MCF 10A (cell line): ENCODE measurements around the gene DACH1. TPM values are rescaled to one million over a fixed set of nuclear protein-coding genes. Genes with fewer than 3 reads are reported as not detected.

Source experiments
- BruUV-seq: library from RNA; stranded (reverse); fragments of 400-500 nt; replicated peaks from 2 replicates; lab custom pipeline; 2021; lab: Mats Ljungman, UMichigan
- CTCF ChIA-PET: fragments of 300-600 bp; sonication (Branson Sonifier 250); formaldehyde crosslinking; extraction: SDS; loops from one replicate; lab custom pipeline; 2021; ENCODE audit warnings: antibody characterized with exemption, inconsistent platforms; lab: Yijun Ruan, JAX
- POLR2A ChIA-PET: fragments of 300-600, 350-650 bp; sonication (Branson Sonifier 250); formaldehyde crosslinking; extraction: SDS; loops from one replicate; lab custom pipeline; 2020; ENCODE audit warnings: antibody characterized with exemption, inconsistent platforms; lab: Yijun Ruan, JAX
- DNase-seq: peaks from one replicate; pipeline ENCODE4 v3.0.0-alpha.2; 2018; ENCODE audit not compliant: unreplicated experiment
- H3K27ac Mint-ChIP-seq: one replicate; pipeline ENCODE4 v1.8.0; 2022; ENCODE audit warnings: mild to moderate bottlenecking, low read depth, mixed read lengths; ENCODE audit not compliant: unreplicated experiment
- H3K27me3 Mint-ChIP-seq: one replicate; pipeline ENCODE4 v1.8.0; 2022; ENCODE audit warnings: mixed read lengths; ENCODE audit not compliant: insufficient read depth, unreplicated experiment
- H3K36me3 Mint-ChIP-seq: one replicate; pipeline ENCODE4 v1.8.0; 2022; ENCODE audit warnings: mild to moderate bottlenecking, moderate library complexity, mixed read lengths; ENCODE audit not compliant: insufficient read depth, unreplicated experiment
- H3K4me1 Mint-ChIP-seq: one replicate; pipeline ENCODE4 v1.8.0; 2022; ENCODE audit warnings: mixed read lengths; ENCODE audit not compliant: insufficient read depth, unreplicated experiment
- H3K4me3 Mint-ChIP-seq: one replicate; pipeline ENCODE4 v1.8.0; 2022; ENCODE audit warnings: mild to moderate bottlenecking, moderate library complexity, mixed read lengths; ENCODE audit not compliant: unreplicated experiment
- H3K9me3 Mint-ChIP-seq: one replicate; pipeline ENCODE4 v1.8.0; 2022; ENCODE audit warnings: mixed read lengths; ENCODE audit not compliant: unreplicated experiment
- CTCF ChIP-seq: fragments of 200-600 bp; IDR thresholded peaks from one replicate; pipeline ENCODE4 v1.8.0; 2022; ENCODE audit warnings: antibody characterized with exemption, mild to moderate bottlenecking; ENCODE audit not compliant: unreplicated experiment
- intact Hi-C: fragments of 100-400 bp; cut with micrococcal nuclease; formaldehyde crosslinking; loops from 2 replicates; pipeline ENCODE4 v1.14.1; 2022
- total RNA-seq: library from RNA; stranded (reverse); gene quantifications from 2 replicates; pipeline ENCODE4 v1.2.3, GENCODE V29; 2022

DACH1 gene
- total RNA-seq, 1 experiment from 2014 or later = not detected

GRCh38 chr13:71811344-71811743, 55.7 kb downstream of the DACH1 start:
- peaks cover 44% of the 10 kb centered on the region for H3K27me3 Mint-ChIP-seq
- no peak for TF ChIP-seq CTCF
- H3K9me3 Mint-ChIP-seq = no peaks in the 10 kb centered on the region
- ChIA-PET CTCF (no interaction called here), POLR2A (no interaction called here)
- no peak for DNase-seq
- no TSS peak for BruUV-seq
- no peak overlapping the region for H3K27ac Mint-ChIP-seq
- no peaks in the 10 kb centered on the region for H3K36me3 Mint-ChIP-seq
- intact Hi-C loops = no loop called here
- H3K4me1 Mint-ChIP-seq = no peaks in the 10 kb centered on the region
- H3K4me3 Mint-ChIP-seq = no peak overlapping the region

GRCh38 chr13:71808708-71809107, 58.3 kb downstream of the DACH1 start:
- H3K36me3 Mint-ChIP-seq = no peaks in the 10 kb centered on the region
- BruUV-seq = no TSS peak
- no peaks in the 10 kb centered on the region for H3K9me3 Mint-ChIP-seq
- ChIA-PET POLR2A (no interaction called here), CTCF (no interaction called here)
- no peak for DNase-seq
- peaks cover 52% of the 10 kb centered on the region for H3K27me3 Mint-ChIP-seq
- H3K27ac Mint-ChIP-seq = no peak overlapping the region
- intact Hi-C loops = no loop called here
- TF ChIP-seq CTCF = no peak
- no peaks in the 10 kb centered on the region for H3K4me1 Mint-ChIP-seq
- H3K4me3 Mint-ChIP-seq = no peak overlapping the region

GRCh38 chr13:71806886-71807285, 60.1 kb downstream of the DACH1 start:
- CTCF ChIA-PET = no interaction called here
- Mint-ChIP-seq H3K4me3 (no peak overlapping the region), H3K27ac (no peak overlapping the region), H3K27me3 (peaks cover 61% of the 10 kb centered on the region), H3K9me3 (no peaks in the 10 kb centered on the region), H3K36me3 (no peaks in the 10 kb centered on the region), H3K4me1 (no peaks in the 10 kb centered on the region)
- DNase-seq = no peak
- intact Hi-C loops = no loop called here
- POLR2A ChIA-PET = no interaction called here
- TF ChIP-seq CTCF = no peak
- BruUV-seq = no TSS peak

DNA sequence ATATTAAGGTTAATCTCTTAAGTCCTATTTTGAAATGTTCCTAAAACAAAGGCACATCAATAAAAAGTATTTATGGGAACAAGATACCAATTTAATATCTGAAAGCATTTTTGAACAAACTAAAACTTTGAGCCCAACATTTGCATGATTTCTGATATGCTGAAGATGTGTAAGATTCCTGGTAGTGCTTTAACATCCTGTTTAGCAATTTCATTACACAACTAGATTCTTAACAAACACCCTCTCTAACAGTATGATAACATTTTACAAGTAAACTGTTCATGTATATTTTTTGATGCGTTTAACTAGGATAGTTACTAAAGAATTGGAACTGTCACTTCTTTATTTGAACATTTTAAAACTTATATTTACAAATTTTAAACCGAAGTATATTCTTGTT, 63.9 kb downstream of the DACH1 start:
- no TSS peak for BruUV-seq
- no peaks in the 10 kb centered on the region for H3K4me1 Mint-ChIP-seq
- intact Hi-C loops = no loop called here
- DNase-seq = no peak
- peaks cover 67% of the 10 kb centered on the region for H3K27me3 Mint-ChIP-seq
- no peak overlapping the region for H3K4me3 Mint-ChIP-seq
- no peaks in the 10 kb centered on the region for H3K36me3 Mint-ChIP-seq
- POLR2A ChIA-PET = no interaction called here
- no peak for TF ChIP-seq CTCF
- no peak overlapping the region for H3K27ac Mint-ChIP-seq
- no peaks in the 10 kb centered on the region for H3K9me3 Mint-ChIP-seq
- CTCF ChIA-PET = no interaction called here
